IPS-18a (cell line): ENCODE measurements around the gene DOHH.

ENCODE experiments used
- H3K27ac ChIP-seq: one replicate; pipeline ENCODE4 v1.5.1; 2013; ENCODE audit warnings: low read length
- H3K27me3 ChIP-seq: one replicate; pipeline ENCODE4 v1.6.1; 2013; ENCODE audit warnings: mild to moderate bottlenecking, low read length; ENCODE audit not compliant: control insufficient read depth, insufficient read depth
- H3K36me3 ChIP-seq: one replicate; pipeline ENCODE4 v1.6.1; 2013; ENCODE audit warnings: low read depth, low read length; ENCODE audit not compliant: control insufficient read depth
- H3K4me1 ChIP-seq: one replicate; pipeline ENCODE4 v1.6.1; 2013; ENCODE audit warnings: low read depth, low read length; ENCODE audit not compliant: control insufficient read depth
- H3K4me3 ChIP-seq: one replicate; pipeline ENCODE4 v1.5.1; 2013; ENCODE audit warnings: low read length
- H3K9ac ChIP-seq: one replicate; pipeline ENCODE4 v1.6.1; 2013; ENCODE audit warnings: mild to moderate bottlenecking, low read length, moderate library complexity
- H3K9me3 ChIP-seq: one replicate; pipeline ENCODE4 v1.6.1; 2013; ENCODE audit warnings: low read depth, low read length; ENCODE audit not compliant: control insufficient read depth

DOHH gene

GRCh38 chr19:3505598-3506383 is 5.3 kb upstream of the DOHH start, which contains the start of gene FZR1:
FZR1 (plus strand) TSS chr19:3506311; CDS start chr19:3522990, 16,679 bp downstream.
- Histone ChIP-seq H3K27ac (peak within 1 kb of the TSS; percentile 88), H3K9ac (peak within 1 kb of the TSS; percentile 67), H3K9me3 (no peaks in the 10 kb centered on the region), H3K4me3 (peak within 1 kb of the TSS; percentile 69), H3K36me3 (no peaks in the 10 kb centered on the region), H3K27me3 (no peaks in the 10 kb centered on the region), H3K4me1 (no peaks in the 10 kb centered on the region)

GRCh38 chr19:3504735-3505134 is 4.3 kb upstream of the DOHH start:
- Histone ChIP-seq H3K27ac (peak overlapping the region; percentile 37), H3K27me3 (no peaks in the 10 kb centered on the region), H3K4me3 (no peak overlapping the region), H3K9me3 (no peaks in the 10 kb centered on the region), H3K36me3 (no peaks in the 10 kb centered on the region), H3K9ac (peak overlapping the region; percentile 67), H3K4me1 (no peaks in the 10 kb centered on the region)

GRCh38 chr19:3503036-3503572 is 2.6 kb upstream of the DOHH start:
- Histone ChIP-seq H3K4me3 (no peak overlapping the region), H3K9ac (no peak overlapping the region), H3K27ac (no peak overlapping the region), H3K9me3 (no peaks in the 10 kb centered on the region), H3K36me3 (no peaks in the 10 kb centered on the region), H3K4me1 (no peaks in the 10 kb centered on the region), H3K27me3 (no peaks in the 10 kb centered on the region)

GRCh38 chr19:3501780-3502179 is 1.3 kb upstream of the DOHH start:
- H3K27me3 ChIP-seq = no peaks in the 10 kb centered on the region

DNA sequence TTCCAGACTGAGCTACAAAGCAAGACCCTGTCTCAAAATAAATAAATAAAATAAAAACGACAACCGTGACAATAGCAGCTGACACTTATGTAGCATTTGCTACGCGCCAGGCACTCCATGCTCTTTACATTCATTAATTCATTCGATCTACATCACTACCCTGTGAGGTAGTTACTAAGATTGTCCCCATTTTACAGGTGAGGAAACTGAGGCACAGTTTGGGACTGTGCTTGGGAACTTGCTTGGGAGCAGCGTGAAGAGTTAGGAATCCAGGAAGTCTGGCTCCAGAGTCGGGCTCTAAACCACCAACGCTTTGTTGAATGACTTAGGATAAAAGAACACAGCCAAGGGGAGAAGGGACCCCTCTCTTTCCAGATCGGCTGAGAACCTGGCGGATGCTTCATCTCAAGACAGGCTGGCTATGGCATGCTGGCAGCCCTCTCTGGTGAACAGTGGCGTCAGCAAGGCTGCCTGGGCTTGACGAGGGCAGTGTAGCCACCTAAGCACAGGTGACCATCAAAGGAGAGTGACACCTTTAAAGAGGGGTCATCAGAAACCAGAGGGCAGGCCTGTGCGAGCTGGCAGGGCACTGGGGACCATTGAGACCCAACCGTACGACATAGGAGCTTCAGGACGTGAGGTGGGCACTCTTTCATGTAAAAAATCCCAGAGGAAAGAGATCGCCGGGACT is 591 bp downstream of the DOHH start:
- Histone ChIP-seq H3K27ac (peak overlapping the region; percentile 98), H3K4me1 (no peaks in the 10 kb centered on the region), H3K9ac (peak overlapping the region; percentile 94), H3K27me3 (no peaks in the 10 kb centered on the region), H3K4me3 (peak overlapping the region; percentile 99), H3K36me3 (peaks cover 6% of the 10 kb centered on the region), H3K9me3 (no peaks in the 10 kb centered on the region)

More at GRCh38 chr19:3501780-3502179, 1.3 kb upstream of the DOHH start:
- Histone ChIP-seq H3K4me1 (no peaks in the 10 kb centered on the region), H3K9me3 (no peaks in the 10 kb centered on the region), H3K27ac (no peak overlapping the region), H3K4me3 (no peak overlapping the region), H3K9ac (no peak overlapping the region), H3K36me3 (no peaks in the 10 kb centered on the region)

GRCh38 chr19:3497757-3498520 is 2.5 kb downstream of the DOHH start:
- no peak overlapping the region for H3K27ac ChIP-seq
- H3K27me3 ChIP-seq = no peaks in the 10 kb centered on the region
- H3K9ac ChIP-seq = no peak overlapping the region
- H3K9me3 ChIP-seq = no peaks in the 10 kb centered on the region
- H3K4me3 ChIP-seq = no peak overlapping the region
- H3K4me1 ChIP-seq = no peaks in the 10 kb centered on the region
- peaks cover 6% of the 10 kb centered on the region for H3K36me3 ChIP-seq

GRCh38 chr19:3496392-3497273 is 3.8 kb downstream of the DOHH start:
- Histone ChIP-seq H3K4me1 (no peaks in the 10 kb centered on the region), H3K9ac (no peak overlapping the region), H3K4me3 (no peak overlapping the region), H3K36me3 (peaks cover 6% of the 10 kb centered on the region), H3K9me3 (no peaks in the 10 kb centered on the region), H3K27me3 (no peaks in the 10 kb centered on the region), H3K27ac (no peak overlapping the region)

DNA sequence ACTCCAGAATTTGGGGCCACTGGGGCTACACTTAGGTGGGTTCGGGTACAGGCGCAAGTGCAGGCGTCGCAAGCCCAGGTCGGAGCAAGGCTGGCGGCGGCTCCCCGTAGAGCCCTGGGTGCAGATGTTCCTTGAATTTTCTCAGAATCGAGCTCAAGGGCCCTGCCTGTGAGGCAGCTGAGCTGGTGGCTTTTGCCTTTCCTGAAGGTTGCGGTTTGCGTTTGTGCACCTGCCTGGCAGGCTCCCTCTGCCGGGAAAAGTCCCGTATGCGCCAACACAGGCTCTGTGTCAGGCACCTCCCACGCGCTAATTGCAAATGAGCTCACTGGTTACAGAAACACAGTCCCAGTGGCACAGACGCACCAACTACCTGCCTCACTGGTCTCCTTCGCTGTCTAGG is 5.9 kb downstream of the DOHH start:
- Histone ChIP-seq H3K4me3 (no peak overlapping the region), H3K9me3 (no peaks in the 10 kb centered on the region), H3K27ac (no peak overlapping the region), H3K27me3 (no peaks in the 10 kb centered on the region), H3K4me1 (no peaks in the 10 kb centered on the region), H3K36me3 (peaks cover 6% of the 10 kb centered on the region), H3K9ac (no peak overlapping the region)

- Histone ChIP-seq H3K27ac (no peak overlapping the region), H3K4me1 (no peaks in the 10 kb centered on the region), H3K4me3 (no peak overlapping the region), H3K36me3 (peaks cover 6% of the 10 kb centered on the region), H3K27me3 (no peaks in the 10 kb centered on the region), H3K9ac (no peak overlapping the region), H3K9me3 (no peaks in the 10 kb centered on the region)
These were observed 6.4 kb downstream of the DOHH start for GRCh38 chr19:3494051-3494450.

DNA sequence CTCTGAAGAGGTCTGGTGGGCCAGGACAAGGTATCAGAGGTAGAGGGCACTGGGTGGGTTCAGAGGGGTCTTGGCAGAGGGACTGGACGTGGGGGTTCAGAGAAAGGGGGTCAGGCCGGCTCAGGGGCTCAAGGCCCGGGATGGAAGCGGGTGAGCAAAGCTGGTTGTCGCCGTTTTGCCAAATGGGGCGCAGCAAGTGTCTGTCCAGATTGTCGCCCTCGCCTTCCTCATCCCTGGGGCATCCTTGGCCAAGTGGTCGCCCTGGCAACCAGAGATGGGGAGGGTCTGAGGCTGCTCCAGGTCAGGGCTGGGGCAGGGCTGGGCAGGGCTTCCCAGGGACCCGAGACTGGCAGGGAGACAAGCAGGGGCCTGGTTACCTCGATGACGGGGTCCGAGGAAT is 6.8 kb downstream of the DOHH start:
- Histone ChIP-seq H3K4me1 (no peaks in the 10 kb centered on the region), H3K9ac (no peak overlapping the region), H3K27ac (no peak overlapping the region)

More for the DNA sequence above, 6.8 kb downstream of the DOHH start:
- Histone ChIP-seq H3K4me3 (no peak overlapping the region), H3K9me3 (no peaks in the 10 kb centered on the region), H3K36me3 (peaks cover 6% of the 10 kb centered on the region), H3K27me3 (no peaks in the 10 kb centered on the region)
